SU-DHL-6 (cell line): ENCODE results near the gene ZMAT1.

Experiments used
- H2AFZ ChIP-seq: fragments of 200-600 bp; sonication (generic); 2 replicates; pipeline ENCODE4 v1.6.1; 2014; ENCODE audit warnings: low read depth, mild to moderate bottlenecking, moderate library complexity, mixed read lengths, antibody characterized with exemption, low read length; ENCODE audit not compliant: severe bottlenecking
- H3F3A ChIP-seq: fragments of 200-600 bp; shearing (Covaris generic); 2 replicates; pipeline ENCODE4 v1.6.0; 2016; ENCODE audit warnings: antibody characterized with exemption, mild to moderate bottlenecking; ENCODE audit not compliant: insufficient read depth
- H3K27ac ChIP-seq: fragments of 200-600 bp; sonication (generic); 2 replicates; pipeline ENCODE4 v1.5.1; 2016; ENCODE audit warnings: low read depth, mild to moderate bottlenecking, low read length, moderate library complexity, mixed read lengths
- H3K27me3 ChIP-seq: fragments of 200-600 bp; sonication (generic), shearing (Covaris generic); 2 replicates; pipeline ENCODE4 v1.6.0; 2014; ENCODE audit warnings: mild to moderate bottlenecking, low read length
- H3K36me3 ChIP-seq: fragments of 200-600 bp; sonication (generic); 2 replicates; pipeline ENCODE4 v1.6.1; 2014; ENCODE audit warnings: mild to moderate bottlenecking, low read length, mixed read lengths
- H3K4me2 ChIP-seq: fragments of 300-600, 200-600 bp; shearing (Covaris generic), sonication (generic); 2 replicates; pipeline ENCODE4 v1.6.0; 2014; ENCODE audit warnings: low read length, low read depth, mild to moderate bottlenecking; ENCODE audit not compliant: poor library complexity, severe bottlenecking
- H3K4me3 ChIP-seq: fragments of 200-600 bp; sonication (generic); 2 replicates; pipeline ENCODE4 v1.5.1; 2014; ENCODE audit warnings: antibody characterized with exemption, low read length, mild to moderate bottlenecking, mixed read lengths; ENCODE audit not compliant: insufficient read depth, poor library complexity, severe bottlenecking
- H3K79me2 ChIP-seq: fragments of 200-600 bp; sonication (generic); 2 replicates; pipeline ENCODE4 v1.6.1; 2014; ENCODE audit warnings: mild to moderate bottlenecking, low read length, moderate library complexity; ENCODE audit not compliant: insufficient read depth
- H3K9ac ChIP-seq: fragments of 200-600 bp; sonication (generic); 2 replicates; pipeline ENCODE4 v1.7.0; 2014; ENCODE audit warnings: mild to moderate bottlenecking, low read length
- H3K9me2 ChIP-seq: fragments of 200-600 bp; sonication (generic); replicated peaks from 2 replicates; pipeline ENCODE4 v1.6.1; 2014; ENCODE audit warnings: low read length; ENCODE audit not compliant: insufficient read depth
- H3K9me3 ChIP-seq: fragments of 200-600 bp; sonication (generic); 2 replicates; pipeline ENCODE4 v1.6.1; 2014; ENCODE audit warnings: low read length, mixed read lengths; ENCODE audit not compliant: insufficient read depth
- H4K20me1 ChIP-seq: fragments of 200-600 bp; sonication (generic); 2 replicates; pipeline ENCODE4 v1.6.1; 2014; ENCODE audit warnings: low read depth, mild to moderate bottlenecking, antibody characterized with exemption, low read length, moderate library complexity, mixed read lengths
- EZH2phosphoT487 ChIP-seq: fragments of 200-600 bp; sonication (generic), shearing (Covaris generic); conservative IDR thresholded peaks from 2 replicates; pipeline ENCODE4 v1.6.1; 2018; ENCODE audit warnings: mild to moderate bottlenecking, antibody characterized with exemption, low read length, moderate library complexity, mixed read lengths
- TF ChIP-seq, protein P1 (sequence below): fragments of 200-600 bp; sonication (generic); IDR thresholded peaks from one replicate; pipeline ENCODE4 v1.5.1; 2017; ENCODE audit warnings: antibody characterized with exemption, mild to moderate bottlenecking, low read length, moderate library complexity; ENCODE audit not compliant: insufficient read depth, poor library complexity, severe bottlenecking

Gene ZMAT1

DNA sequence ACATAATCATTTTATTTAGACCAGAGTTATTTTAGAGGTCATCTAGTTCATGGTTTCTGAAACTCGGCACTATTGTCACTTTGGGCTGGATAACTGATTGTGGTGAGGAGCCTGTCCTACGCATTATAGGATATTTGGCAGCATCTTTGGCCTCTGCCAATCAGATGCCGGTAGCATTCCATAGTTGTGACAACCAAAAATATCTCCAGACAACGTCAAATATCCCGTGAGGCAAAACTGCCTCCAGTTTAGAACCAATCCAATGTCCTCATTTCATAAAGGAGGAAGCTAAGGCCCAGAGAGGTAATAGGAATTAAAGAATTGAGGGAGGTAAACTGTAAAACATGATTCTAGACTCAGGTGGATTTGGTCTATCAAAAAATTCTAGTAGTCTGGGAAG, 6.1 kb downstream of the ZMAT1 start:
- Histone ChIP-seq H3K9me3 (no peaks in the 10 kb centered on the region), H2AFZ (no peak overlapping the region), H3K4me3 (no peak overlapping the region), H3K4me2 (no peak overlapping the region), H3K79me2 (no peaks in the 10 kb centered on the region), H3K27ac (no peak overlapping the region), H3K9me2 (no peaks in the 10 kb centered on the region), H4K20me1 (no peaks in the 10 kb centered on the region), H3K36me3 (no peaks in the 10 kb centered on the region), H3K27me3 (no peaks in the 10 kb centered on the region), H3F3A (no peaks in the 10 kb centered on the region), H3K9ac (no peak overlapping the region)
- TF ChIP-seq, protein P1, sequence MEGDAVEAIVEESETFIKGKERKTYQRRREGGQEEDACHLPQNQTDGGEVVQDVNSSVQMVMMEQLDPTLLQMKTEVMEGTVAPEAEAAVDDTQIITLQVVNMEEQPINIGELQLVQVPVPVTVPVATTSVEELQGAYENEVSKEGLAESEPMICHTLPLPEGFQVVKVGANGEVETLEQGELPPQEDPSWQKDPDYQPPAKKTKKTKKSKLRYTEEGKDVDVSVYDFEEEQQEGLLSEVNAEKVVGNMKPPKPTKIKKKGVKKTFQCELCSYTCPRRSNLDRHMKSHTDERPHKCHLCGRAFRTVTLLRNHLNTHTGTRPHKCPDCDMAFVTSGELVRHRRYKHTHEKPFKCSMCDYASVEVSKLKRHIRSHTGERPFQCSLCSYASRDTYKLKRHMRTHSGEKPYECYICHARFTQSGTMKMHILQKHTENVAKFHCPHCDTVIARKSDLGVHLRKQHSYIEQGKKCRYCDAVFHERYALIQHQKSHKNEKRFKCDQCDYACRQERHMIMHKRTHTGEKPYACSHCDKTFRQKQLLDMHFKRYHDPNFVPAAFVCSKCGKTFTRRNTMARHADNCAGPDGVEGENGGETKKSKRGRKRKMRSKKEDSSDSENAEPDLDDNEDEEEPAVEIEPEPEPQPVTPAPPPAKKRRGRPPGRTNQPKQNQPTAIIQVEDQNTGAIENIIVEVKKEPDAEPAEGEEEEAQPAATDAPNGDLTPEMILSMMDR, result no peak
- no peak for TF ChIP-seq EZH2phosphoT487

DNA sequence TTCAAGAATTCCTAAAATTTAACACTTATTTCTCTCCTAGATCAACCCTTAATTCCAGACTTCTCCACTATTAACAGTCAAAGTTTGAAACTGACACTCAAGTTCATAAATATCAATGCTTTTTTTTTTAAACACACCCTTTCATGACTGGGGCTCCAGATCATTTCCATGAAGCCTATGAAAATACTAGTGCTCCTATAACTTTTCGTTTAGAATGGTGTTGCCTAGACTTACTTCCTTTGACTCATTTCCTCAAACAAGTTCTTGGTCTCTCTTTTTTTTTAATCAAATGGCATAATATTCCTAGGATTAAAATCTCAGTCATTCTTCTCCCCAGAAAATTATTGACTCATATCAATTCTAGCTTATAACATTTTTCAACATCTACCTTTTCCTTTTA, 13.1 kb downstream of the ZMAT1 start:
- Histone ChIP-seq H3K79me2 (no peaks in the 10 kb centered on the region), H2AFZ (no peak overlapping the region), H3K9me3 (no peaks in the 10 kb centered on the region), H3K9me2 (no peaks in the 10 kb centered on the region), H3K9ac (no peak overlapping the region), H3K27me3 (no peaks in the 10 kb centered on the region), H3K4me3 (no peak overlapping the region), H4K20me1 (no peaks in the 10 kb centered on the region), H3K4me2 (no peak overlapping the region), H3K36me3 (no peaks in the 10 kb centered on the region), H3K27ac (no peak overlapping the region), H3F3A (no peaks in the 10 kb centered on the region)
- TF ChIP-seq, protein P1, result no peak
- TF ChIP-seq EZH2phosphoT487, result no peak

DNA sequence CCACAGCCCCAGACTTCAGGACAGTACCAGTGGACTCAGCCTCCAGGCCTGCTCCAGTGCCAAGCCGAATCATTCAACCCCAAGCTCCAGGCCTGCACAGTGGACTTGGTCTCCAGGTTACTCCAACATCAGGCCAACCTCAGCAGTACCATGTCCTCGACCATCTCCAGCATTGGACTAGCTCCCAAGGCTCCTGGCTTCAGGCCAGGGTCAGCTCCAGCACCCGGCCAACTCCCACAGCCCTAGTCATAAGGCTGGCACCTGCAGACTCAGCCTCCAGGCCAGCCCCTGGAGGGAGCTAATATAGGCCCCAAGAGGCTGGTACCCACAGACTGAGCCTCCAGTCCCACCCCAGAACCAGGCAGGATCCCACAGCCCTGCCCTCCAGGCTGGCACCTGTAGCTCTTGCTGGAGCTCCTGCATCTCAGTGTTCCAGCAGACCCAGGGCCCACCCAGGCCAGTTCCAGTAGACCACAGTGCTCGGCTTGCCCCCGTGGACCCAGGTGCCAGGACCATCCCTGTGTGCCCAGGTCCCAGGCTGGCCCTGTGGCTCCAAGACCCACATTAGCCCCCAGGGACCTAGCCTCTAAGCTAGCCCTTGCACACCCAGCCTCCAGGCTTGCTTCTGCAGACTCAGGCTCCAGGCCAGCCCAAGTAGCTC, 25.6 kb downstream of the ZMAT1 start:
- H3K4me2 ChIP-seq, result no peak overlapping the region
- TF ChIP-seq, protein P1, result no peak
- TF ChIP-seq EZH2phosphoT487, result no peak
- no peak overlapping the region for H3K9ac ChIP-seq
- no peaks in the 10 kb centered on the region for H3F3A ChIP-seq
- H3K27me3 ChIP-seq, result no peaks in the 10 kb centered on the region
- no peak overlapping the region for H2AFZ ChIP-seq
- no peak overlapping the region for H3K27ac ChIP-seq
- no peaks in the 10 kb centered on the region for H3K9me2 ChIP-seq
- H4K20me1 ChIP-seq, result no peaks in the 10 kb centered on the region
- H3K36me3 ChIP-seq, result no peaks in the 10 kb centered on the region
- H3K79me2 ChIP-seq, result no peaks in the 10 kb centered on the region
- H3K9me3 ChIP-seq, result no peaks in the 10 kb centered on the region
- no peak overlapping the region for H3K4me3 ChIP-seq

DNA sequence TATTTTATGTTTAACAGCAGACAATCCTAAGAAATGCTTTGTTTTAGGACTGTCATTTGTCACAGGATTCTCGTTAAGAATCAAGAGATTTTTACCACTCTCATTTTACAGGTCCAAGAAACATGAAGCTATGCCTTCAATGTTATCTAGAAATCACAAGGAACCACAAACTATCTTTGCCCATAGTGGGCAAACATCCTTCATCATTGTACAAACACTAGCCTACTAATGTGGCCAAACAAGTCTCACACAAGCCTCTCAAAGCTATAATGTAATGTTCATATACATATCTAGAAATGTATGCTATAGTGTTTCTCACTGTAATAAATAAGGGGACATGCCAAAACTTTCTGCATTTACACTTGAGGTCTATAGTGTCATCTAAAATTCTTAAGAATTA, 26.8 kb downstream of the ZMAT1 start:
- Histone ChIP-seq H3K9me3 (no peaks in the 10 kb centered on the region), H3K4me3 (no peak overlapping the region), H3K27me3 (no peaks in the 10 kb centered on the region), H3K79me2 (no peaks in the 10 kb centered on the region), H3K9me2 (no peaks in the 10 kb centered on the region), H3K36me3 (no peaks in the 10 kb centered on the region), H3K9ac (no peak overlapping the region), H4K20me1 (no peaks in the 10 kb centered on the region), H2AFZ (no peak overlapping the region), H3K27ac (no peak overlapping the region), H3K4me2 (no peak overlapping the region), H3F3A (no peaks in the 10 kb centered on the region)
- TF ChIP-seq, protein P1, result no peak
- no peak for TF ChIP-seq EZH2phosphoT487
